Keratinocyte (primary cell): ENCODE results near the gene C2orf81. TPM values are rescaled to one million over a fixed set of nuclear protein-coding genes. Genes with fewer than 3 reads are reported as not detected.
"Not testable (repeated sequence)": the region's sequence is repeated elsewhere in the genome, so short reads cannot be mapped to it uniquely, and the experiment has no call there.

Source experiments
- DNase-seq: peaks from one replicate; pipeline ENCODE4 v3.0.0-alpha.2; 2011; ENCODE audit warnings: low read depth, missing footprints, low spot score
- FAIRE-seq: peaks from 2 replicates; lab custom pipeline; 2011; peaks lifted over from hg19 to GRCh38; lab: Jason Lieb, UNC
- H2AFZ ChIP-seq: 2 replicates; pipeline ENCODE4 v1.6.0; 2012; ENCODE audit warnings: low read length, control low read depth, inconsistent platforms; ENCODE audit not compliant: control insufficient read depth
- H3K27ac ChIP-seq: 2 replicates; pipeline ENCODE4 v1.5.1; 2011; ENCODE audit warnings: low read length; ENCODE audit not compliant: control insufficient read depth, insufficient read depth
- H3K27me3 ChIP-seq: 3 replicates; pipeline ENCODE4 v1.6.0; 2011; ENCODE audit warnings: low read length; ENCODE audit not compliant: control insufficient read depth, insufficient read depth; ENCODE audit errors: extremely low read depth
- H3K36me3 ChIP-seq, 2 experiments: 2 replicates in 1 of 2; 3 replicates in 1 of 2; pipeline ENCODE4 v1.5.1; 2011; ENCODE audit warnings: low read length in 2 of 2, mild to moderate bottlenecking in 1 of 2; ENCODE audit not compliant: control insufficient read depth in 2 of 2, insufficient read depth in 2 of 2; ENCODE audit errors: extremely low read depth in 1 of 2
- H3K4me1 ChIP-seq: 3 replicates; pipeline ENCODE4 v1.5.1; 2011; ENCODE audit warnings: low read length; ENCODE audit not compliant: control insufficient read depth, insufficient read depth; ENCODE audit errors: extremely low read depth
- H3K4me2 ChIP-seq: 3 replicates; pipeline ENCODE4 v1.6.0; 2011; ENCODE audit warnings: low read depth, low read length; ENCODE audit not compliant: control insufficient read depth, insufficient read depth; ENCODE audit errors: extremely low read depth
- H3K4me3 ChIP-seq, 3 experiments: fragments of 200-600 bp in 1 of 3; sonication (generic) in 1 of 3; 2 replicates in 2 of 3; 3 replicates in 1 of 3; pipeline ENCODE4 v1.5.1; 2011 to 2016; ENCODE audit warnings: low read length in 3 of 3, mild to moderate bottlenecking in 3 of 3, control low read depth in 2 of 3, inconsistent platforms in 1 of 3, low read depth in 1 of 3, mixed read lengths in 1 of 3, mixed run types in 1 of 3, moderate library complexity in 1 of 3; ENCODE audit not compliant: control insufficient read depth in 2 of 3, insufficient read depth in 2 of 3; ENCODE audit errors: extremely low read depth in 1 of 3
- H3K79me2 ChIP-seq: 2 replicates; pipeline ENCODE4 v1.6.0; 2012; ENCODE audit warnings: low read length; ENCODE audit not compliant: control insufficient read depth, insufficient read depth
- H3K9ac ChIP-seq: 3 replicates; pipeline ENCODE4 v1.6.0; 2011; ENCODE audit warnings: low read length; ENCODE audit not compliant: control insufficient read depth, insufficient read depth; ENCODE audit errors: extremely low read depth
- H3K9me1 ChIP-seq: 3 replicates; pipeline ENCODE4 v1.6.0; 2011; ENCODE audit warnings: low read length; ENCODE audit not compliant: control insufficient read depth, insufficient read depth; ENCODE audit errors: extremely low read depth
- H3K9me3 ChIP-seq: 2 replicates; pipeline ENCODE4 v1.5.1; 2012; ENCODE audit warnings: low read depth, low read length; ENCODE audit not compliant: control insufficient read depth
- H4K20me1 ChIP-seq: 3 replicates; pipeline ENCODE4 v1.6.0; 2011; ENCODE audit warnings: low read length; ENCODE audit not compliant: control insufficient read depth, insufficient read depth; ENCODE audit errors: extremely low read depth
- CTCF ChIP-seq, 3 experiments: IDR thresholded peaks in 1 of 3; conservative IDR thresholded peaks in 1 of 3; optimal IDR thresholded peaks in 1 of 3; 2 replicates in 2 of 3; 3 replicates in 1 of 3; pipeline versions ENCODE3 to v1.5.1; 2011; ENCODE audit warnings: low read length in 3 of 3, mild to moderate bottlenecking in 3 of 3, moderate library complexity in 2 of 3, control low read depth in 1 of 3, inconsistent platforms in 1 of 3; ENCODE audit not compliant: insufficient read depth in 2 of 3; ENCODE audit errors: extremely low read depth in 1 of 3
- EZH2 ChIP-seq: IDR thresholded peaks from one replicate; pipeline ENCODE4 v1.6.1; 2012; ENCODE audit warnings: inconsistent platforms, mild to moderate bottlenecking, low read length, moderate library complexity
- dilution Hi-C: fragments of 300-500 bp; cut with MboI; formaldehyde crosslinking; loops from one replicate; pipeline ENCODE4 v1.7.0; 2020; ENCODE audit warnings: low sequenced_read_pairs; ENCODE audit not compliant: extremely low pct_ligation_motif_present
- polyA plus RNA-seq, 5 experiments: library from polyadenylated mRNA; depleted of rRNA in 3 of 5; stranded (reverse) in 3 of 5; stranded (forward) in 1 of 5; unstranded in 1 of 5; fragments of >200 nt; gene quantifications; 1 replicate in 1 of 5; 2 replicates in 3 of 5; 3 replicates in 1 of 5; pipeline versions ENCODE4 v1.2.1 to v1.2.3, GENCODE V29; 2011 to 2012; ENCODE audit warnings: missing spikeins in 2 of 5, low read depth in 1 of 5, low replicate concordance in 1 of 5

Gene C2orf81
- polyA plus RNA-seq, 1 donor (not counting 4 experiments of a cell fraction or from before 2014, with no cell fraction given) = 0.58 TPM

- dilution Hi-C loops = no loop called here
- no peak overlapping the region for H3K9ac ChIP-seq
- H3K9me3 ChIP-seq = no peaks in the 10 kb centered on the region
- FAIRE-seq (no peak), DNase-seq (no peak)
- H4K20me1 ChIP-seq = no peaks in the 10 kb centered on the region
- no peaks in the 10 kb centered on the region for H3K9me1 ChIP-seq
- no peak overlapping the region for H3K4me3 ChIP-seq
- no peaks in the 10 kb centered on the region for H3K79me2 ChIP-seq
- H3K4me1 ChIP-seq = peaks cover 6% of the 10 kb centered on the region
- no peak overlapping the region for H3K4me2 ChIP-seq
- H3K36me3 ChIP-seq = no peaks in the 10 kb centered on the region
- no peaks in the 10 kb centered on the region for H3K27me3 ChIP-seq
- no peak overlapping the region for H2AFZ ChIP-seq
- TF ChIP-seq CTCF (optimal IDR thresholded peaks at IDR 0.05 in 1 of 3, IDR thresholded peaks at IDR 0.05 in 1 of 3, conservative IDR thresholded peaks at IDR 0.05 in 1 of 3; ENCODE audit: extremely low read depth in 1 of 3, insufficient read depth in 2 of 3, low read length in 3 of 3) (no peak), EZH2 (no peak)
- no peak overlapping the region for H3K27ac ChIP-seq
These were observed 26.0 kb upstream of the C2orf81 start for GRCh38 chr2:74447230-74447999.

- H4K20me1 ChIP-seq = no peaks in the 10 kb centered on the region
- no peaks in the 10 kb centered on the region for H3K9me1 ChIP-seq
- no peaks in the 10 kb centered on the region for H3K27me3 ChIP-seq
- no peak overlapping the region for H2AFZ ChIP-seq
- DNase-seq = no peak
- dilution Hi-C loops = no loop called here
- H3K4me1 ChIP-seq = peaks cover 15% of the 10 kb centered on the region
- H3K9me3 ChIP-seq = no peaks in the 10 kb centered on the region
- no peak for FAIRE-seq
- H3K79me2 ChIP-seq = peaks cover 21% of the 10 kb centered on the region
- H3K4me3 ChIP-seq = no peak overlapping the region
- H3K27ac ChIP-seq = no peak overlapping the region
- H3K4me2 ChIP-seq = no peak overlapping the region
- no peak for TF ChIP-seq EZH2
- TF ChIP-seq CTCF (optimal IDR thresholded peaks at IDR 0.05 in 1 of 3, IDR thresholded peaks at IDR 0.05 in 1 of 3, conservative IDR thresholded peaks at IDR 0.05 in 1 of 3; ENCODE audit: extremely low read depth in 1 of 3, insufficient read depth in 2 of 3, low read length in 3 of 3) = no peak
- H3K36me3 ChIP-seq = no peaks in the 10 kb centered on the region
- no peak overlapping the region for H3K9ac ChIP-seq
These were observed 23.3 kb upstream of the C2orf81 start for GRCh38 chr2:74444498-74445318.

- H3K9me1 ChIP-seq, dilution Hi-C loops, H3K9me3 ChIP-seq, H3K27me3 ChIP-seq, DNase-seq, H4K20me1 ChIP-seq: not testable (repeated sequence)
- peaks cover 32% of the 10 kb centered on the region for H3K4me1 ChIP-seq
- H3K36me3 ChIP-seq = peaks cover 8 to 15% of the 10 kb centered on the region in 2 experiments
- peak overlapping the region; percentile 69 for H2AFZ ChIP-seq
- peak overlapping the region; percentile 98 for H3K9ac ChIP-seq
- H3K4me3 ChIP-seq = peak overlapping the region; percentile 74 to 98 (median 78)
- peaks cover 42% of the 10 kb centered on the region for H3K79me2 ChIP-seq
- peak overlapping the region; percentile 93 for H3K27ac ChIP-seq
- H3K4me2 ChIP-seq = peak overlapping the region; percentile 84
- peak; percentile 53 for FAIRE-seq
These were observed 21.3 kb upstream of the C2orf81 start for GRCh38 chr2:74442483-74443297.
